Measurements from ENCODE around the gene ATP4A.

Gene ATP4A

DNA sequence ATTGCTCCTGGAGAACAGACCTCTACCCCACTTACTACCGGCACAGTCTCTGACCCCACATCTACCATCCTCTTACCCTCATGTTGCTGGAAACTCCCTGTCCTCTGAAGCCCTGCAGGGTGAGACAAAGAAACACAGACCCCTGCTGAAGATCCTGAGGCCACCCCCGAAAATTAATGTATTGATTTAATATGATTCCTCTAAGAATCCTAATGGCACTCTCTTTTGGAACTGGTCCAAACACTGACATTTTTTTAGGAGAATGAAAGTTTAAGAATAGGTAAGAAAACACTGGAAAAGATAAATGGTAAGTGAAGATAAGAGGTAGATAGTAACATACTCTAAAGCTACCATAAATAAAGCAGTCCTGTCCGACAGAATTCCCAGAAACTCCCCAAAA is 55.3 kb downstream of the ATP4A start:
- DNase-seq (ENCODE audit: low read depth) = no peak
- TF ChIP-seq, protein P1, sequence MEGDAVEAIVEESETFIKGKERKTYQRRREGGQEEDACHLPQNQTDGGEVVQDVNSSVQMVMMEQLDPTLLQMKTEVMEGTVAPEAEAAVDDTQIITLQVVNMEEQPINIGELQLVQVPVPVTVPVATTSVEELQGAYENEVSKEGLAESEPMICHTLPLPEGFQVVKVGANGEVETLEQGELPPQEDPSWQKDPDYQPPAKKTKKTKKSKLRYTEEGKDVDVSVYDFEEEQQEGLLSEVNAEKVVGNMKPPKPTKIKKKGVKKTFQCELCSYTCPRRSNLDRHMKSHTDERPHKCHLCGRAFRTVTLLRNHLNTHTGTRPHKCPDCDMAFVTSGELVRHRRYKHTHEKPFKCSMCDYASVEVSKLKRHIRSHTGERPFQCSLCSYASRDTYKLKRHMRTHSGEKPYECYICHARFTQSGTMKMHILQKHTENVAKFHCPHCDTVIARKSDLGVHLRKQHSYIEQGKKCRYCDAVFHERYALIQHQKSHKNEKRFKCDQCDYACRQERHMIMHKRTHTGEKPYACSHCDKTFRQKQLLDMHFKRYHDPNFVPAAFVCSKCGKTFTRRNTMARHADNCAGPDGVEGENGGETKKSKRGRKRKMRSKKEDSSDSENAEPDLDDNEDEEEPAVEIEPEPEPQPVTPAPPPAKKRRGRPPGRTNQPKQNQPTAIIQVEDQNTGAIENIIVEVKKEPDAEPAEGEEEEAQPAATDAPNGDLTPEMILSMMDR (IDR thresholded peaks at IDR 0.05; ENCODE audit: insufficient read depth, low read depth, low read length, missing control alignments) = no peak
- no peak overlapping the region for H3K4me3 ChIP-seq (ENCODE audit: low read length)

DNA sequence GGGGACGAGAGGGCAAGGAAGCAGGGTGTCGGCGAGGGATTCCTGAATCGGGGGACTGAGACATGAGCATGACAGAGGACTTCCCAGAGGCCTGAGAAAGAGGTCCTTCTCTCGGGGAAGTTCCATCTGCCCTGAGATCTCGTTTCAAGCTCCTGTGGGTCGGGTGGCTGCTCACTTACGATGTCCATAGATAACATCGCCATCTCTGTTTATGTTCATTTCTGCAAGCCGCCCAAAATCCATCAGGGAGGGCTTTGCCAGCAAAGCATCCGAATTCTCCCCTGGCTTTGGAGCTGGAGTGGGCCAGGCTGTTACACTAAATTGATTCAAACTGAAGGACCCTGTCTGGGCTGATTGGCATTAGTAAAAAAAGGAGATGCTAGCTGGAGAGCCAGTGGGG is 55.9 kb downstream of the ATP4A start:
- TF ChIP-seq, protein P1 (IDR thresholded peaks at IDR 0.05; ENCODE audit: insufficient read depth, low read depth, low read length, missing control alignments) = no peak

DNA sequence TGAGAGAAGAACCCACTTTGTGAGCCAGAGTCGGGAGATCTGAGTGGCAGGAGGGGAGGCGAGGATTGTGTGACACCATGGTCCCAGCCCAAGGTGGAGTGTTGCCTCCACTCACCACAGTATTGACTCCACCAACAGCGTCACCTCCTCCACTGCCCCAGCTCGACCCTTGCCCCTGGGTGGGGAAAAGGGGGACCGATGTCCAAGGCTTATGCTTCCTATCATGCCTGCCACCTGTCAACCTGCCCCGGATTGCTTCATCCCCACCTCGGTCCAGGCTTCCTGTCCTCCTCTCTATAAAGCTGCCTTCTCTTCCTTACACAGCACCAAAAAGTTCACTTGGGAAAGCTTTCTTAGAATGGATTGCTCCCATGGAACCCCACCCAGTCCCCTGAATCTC is 57.4 kb downstream of the ATP4A start:
- DNase-seq (ENCODE audit: low read depth) = no peak
- TF ChIP-seq, protein P1 (IDR thresholded peaks at IDR 0.05; ENCODE audit: insufficient read depth, low read depth, low read length, missing control alignments) = no peak
- no peak overlapping the region for H3K4me3 ChIP-seq (ENCODE audit: low read length)

More for the DNA sequence above, 55.9 kb downstream of the ATP4A start:
- no peak for DNase-seq (ENCODE audit: low read depth)
- no peak overlapping the region for H3K4me3 ChIP-seq (ENCODE audit: low read length)

DNA sequence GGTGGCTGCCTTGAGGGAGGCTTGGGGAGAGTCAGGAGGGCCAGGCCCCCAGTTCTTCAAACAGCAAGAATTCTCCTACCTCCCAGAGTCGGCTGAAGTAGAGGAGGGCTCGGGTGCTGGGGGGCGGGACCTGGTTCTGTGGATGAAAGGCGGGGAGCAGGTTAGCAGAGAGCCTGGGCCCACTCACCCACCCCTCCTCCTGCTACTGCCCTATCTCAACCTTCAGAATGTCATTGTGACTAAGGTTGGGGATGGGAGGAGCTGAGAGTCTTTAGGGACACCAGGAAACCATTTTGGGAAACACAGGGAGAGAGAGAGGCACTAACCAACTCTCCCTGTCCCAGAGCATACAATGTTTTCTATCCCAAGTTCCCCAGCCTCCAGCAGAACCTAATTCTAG is 60.7 kb downstream of the ATP4A start:
- DNase-seq (ENCODE audit: low read depth) = no peak
- H3K4me3 ChIP-seq (ENCODE audit: low read length) = no peak overlapping the region
- TF ChIP-seq, protein P1 (IDR thresholded peaks at IDR 0.05; ENCODE audit: insufficient read depth, low read depth, low read length, missing control alignments) = no peak

DNA sequence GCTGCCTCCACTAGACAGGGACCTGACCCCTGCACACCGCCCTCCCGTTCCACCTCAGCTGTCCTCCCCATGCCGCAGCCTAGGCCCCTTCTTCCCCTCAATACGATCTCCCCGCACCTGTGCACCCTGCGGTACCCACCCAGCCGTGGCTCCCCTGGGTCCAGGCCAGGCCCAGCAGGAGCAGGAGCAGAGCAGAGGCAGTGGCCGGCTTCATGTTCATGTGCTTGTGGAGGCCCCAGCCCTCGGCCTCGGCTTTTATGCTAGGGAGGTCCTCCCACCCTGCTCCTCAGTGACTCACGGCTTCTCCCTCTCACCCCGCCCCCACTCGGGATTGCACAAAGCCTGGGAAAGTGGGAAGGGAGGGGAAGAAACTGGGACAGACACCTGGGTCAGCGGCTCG is 61.8 kb downstream of the ATP4A start:
- TF ChIP-seq, protein P1 (IDR thresholded peaks at IDR 0.05; ENCODE audit: insufficient read depth, low read depth, low read length, missing control alignments) = no peak
- no peak for DNase-seq (ENCODE audit: low read depth)
- H3K4me3 ChIP-seq (ENCODE audit: low read length) = peak overlapping the region; percentile 41

DNA sequence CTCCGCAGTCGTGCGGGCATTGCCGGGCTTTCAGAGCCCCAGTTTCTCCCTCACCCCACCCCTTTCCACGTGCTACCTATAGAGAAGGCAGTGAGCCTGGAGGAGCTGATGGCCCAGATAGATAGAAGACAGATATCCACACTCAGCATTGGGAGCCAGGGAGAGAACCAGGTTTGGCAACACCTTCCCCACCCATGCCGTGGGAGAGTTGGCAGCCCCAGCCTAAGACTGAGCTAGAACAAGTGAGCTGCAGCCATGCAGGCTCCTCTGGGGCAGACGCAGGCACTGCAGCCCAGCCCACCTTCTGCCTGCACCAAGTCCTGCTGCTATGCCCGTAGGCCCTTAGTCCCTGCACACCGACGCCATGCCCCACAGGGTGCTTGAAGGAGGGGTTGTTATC is 62.8 kb downstream of the ATP4A start:
- TF ChIP-seq, protein P1 (IDR thresholded peaks at IDR 0.05; ENCODE audit: insufficient read depth, low read depth, low read length, missing control alignments) = no peak
- no peak for DNase-seq (ENCODE audit: low read depth)
- H3K4me3 ChIP-seq (ENCODE audit: low read length) = peak overlapping the region; percentile 41
